K562 (cell line): ENCODE data around the gene CACNG7. TPM values are rescaled to one million over a fixed set of nuclear protein-coding genes. Genes with fewer than 3 reads are reported as not detected.

Source experiments
- ATAC-seq: fragments of 200-7000 bp; cut with Tn5 transposase; 3 replicates; pipeline ENCODE4 v1.9.1; 2020; ENCODE audit warnings: moderate library complexity
- BruUV-seq: library from RNA; stranded (reverse); fragments of 400-500 nt; replicated peaks from 2 replicates; lab custom pipeline; 2021; lab: Mats Ljungman, UMichigan
- CTCF ChIA-PET: fragments of 300-600 bp; formaldehyde crosslinking; extraction: SDS; loops from one replicate; lab custom pipeline; 2021; ENCODE audit warnings: low intra/inter-chr PET ratio; lab: Yijun Ruan, JAX
- POLR2A ChIA-PET: fragments of 300-600, 350-650 bp; sonication (Branson Sonifier 250); formaldehyde crosslinking; extraction: SDS; loops from one replicate; lab custom pipeline; 2021; ENCODE audit warnings: antibody characterized with exemption, inconsistent platforms; lab: Yijun Ruan, JAX
- DNase-seq, 4 experiments: peaks; one replicate each; pipeline versions ENCODE4 v3.0.0 to v3.0.0-alpha.2; 2011 to 2018; ENCODE audit warnings: low spot score in 3 of 4, mixed read lengths in 3 of 4; ENCODE audit errors: extremely low read depth in 1 of 4
- FAIRE-seq: peaks from 2 replicates; lab custom pipeline; 2011; peaks lifted over from hg19 to GRCh38; lab: Jason Lieb, UNC
- H2AFZ ChIP-seq: 2 replicates; pipeline ENCODE4 v1.6.0; 2011; ENCODE audit warnings: low read depth, low read length, control low read depth, inconsistent platforms
- H3K27ac ChIP-seq: fragments of 200-600 bp; 3 replicates; pipeline ENCODE4 v1.8.0; 2011; ENCODE audit warnings: low read depth, mild to moderate bottlenecking, control low read depth, inconsistent platforms, low read length, moderate library complexity, mixed read lengths; ENCODE audit errors: extremely low read depth
- H3K27me3 ChIP-seq, 2 experiments: fragments of 300-600 bp in 1 of 2; 2 replicates in 1 of 2; 3 replicates in 1 of 2; pipeline versions ENCODE4 v1.6.0 to v1.8.0; 2011; ENCODE audit warnings: inconsistent platforms in 2 of 2, low read length in 2 of 2, mild to moderate bottlenecking in 1 of 2, mixed read lengths in 1 of 2, moderate library complexity in 1 of 2; ENCODE audit not compliant: control insufficient read depth in 2 of 2, insufficient read depth in 2 of 2
- H3K36me3 ChIP-seq: fragments of 300-600 bp; 3 replicates; pipeline ENCODE4 v1.8.0; 2011; ENCODE audit warnings: mild to moderate bottlenecking, low read length, inconsistent platforms; ENCODE audit not compliant: control insufficient read depth, insufficient read depth
- H3K4me1 ChIP-seq, 2 experiments: fragments of 200-600 bp in 1 of 2; replicated peaks in 1 of 2; 2 replicates in 1 of 2; 3 replicates in 1 of 2; pipeline versions ENCODE4 v1.5.1 to v1.8.0; 2011; ENCODE audit warnings: inconsistent platforms in 2 of 2, low read length in 2 of 2, mild to moderate bottlenecking in 1 of 2, mixed read lengths in 1 of 2, moderate library complexity in 1 of 2; ENCODE audit not compliant: control insufficient read depth in 2 of 2, insufficient read depth in 2 of 2
- H3K4me2 ChIP-seq: 2 replicates; pipeline ENCODE4 v1.6.1; 2011; ENCODE audit warnings: low read length, control low read depth, inconsistent platforms, mixed read lengths; ENCODE audit not compliant: insufficient read depth
- H3K4me3 ChIP-seq: fragments of 200-600 bp; sonication (generic), shearing (Covaris generic); 2 replicates; pipeline ENCODE4 v1.5.1; 2016; ENCODE audit warnings: control low read depth, inconsistent platforms
- H3K79me2 ChIP-seq: fragments of 200-600 bp; 3 replicates; pipeline ENCODE4 v1.8.0; 2011; ENCODE audit warnings: low read length, inconsistent platforms; ENCODE audit not compliant: control insufficient read depth, insufficient read depth
- H3K9ac ChIP-seq, 2 experiments: 2 replicates each; pipeline versions ENCODE4 v1.6.0 to v1.6.1; 2011; ENCODE audit warnings: low read depth in 2 of 2, low read length in 2 of 2, control low read depth in 1 of 2, inconsistent platforms in 1 of 2, mild to moderate bottlenecking in 1 of 2, mixed read lengths in 1 of 2; ENCODE audit not compliant: insufficient read depth in 1 of 2
- H3K9me1 ChIP-seq: one replicate; pipeline ENCODE4 v1.6.0; 2011; ENCODE audit warnings: inconsistent platforms, mild to moderate bottlenecking, low read length, moderate library complexity; ENCODE audit not compliant: control insufficient read depth, insufficient read depth
- H3K9me3 ChIP-seq: replicated peaks from 2 replicates; pipeline ENCODE4 v1.5.1; 2011; ENCODE audit warnings: low read depth, low read length, inconsistent platforms; ENCODE audit not compliant: control insufficient read depth, insufficient read depth
- H4K20me1 ChIP-seq: replicated peaks from 2 replicates; pipeline ENCODE4 v1.6.1; 2011; ENCODE audit warnings: low read length, inconsistent platforms, mixed read lengths; ENCODE audit not compliant: control insufficient read depth, insufficient read depth
- CBX3 ChIP-seq, 2 experiments: IDR thresholded peaks; 1 replicate in 1 of 2; 2 replicates in 1 of 2; pipeline ENCODE4 v1.6.1; 2012; ENCODE audit warnings: inconsistent platforms in 2 of 2, low read length in 2 of 2, borderline replicate concordance in 1 of 2, control low read depth in 1 of 2
- EGR1 ChIP-seq: fragments of 450-650 bp; conservative IDR thresholded peaks from 2 replicates; pipeline ENCODE4 v1.6.1; 2017; ENCODE audit warnings: mild to moderate bottlenecking
- HDAC2 ChIP-seq: fragments of 450-650 bp; IDR thresholded peaks from 2 replicates; pipeline ENCODE4 v1.6.1; 2016; ENCODE audit warnings: mild to moderate bottlenecking
- HMBOX1 ChIP-seq: sonication (generic); IDR thresholded peaks from 2 replicates; pipeline ENCODE4 v1.6.1; 2016
- HMG20A ChIP-seq: fragments of 450-650 bp; formaldehyde crosslinking; conservative IDR thresholded peaks from 2 replicates; pipeline ENCODE4 v1.4.0; 2020; ENCODE audit warnings: mild to moderate bottlenecking, mixed read lengths
- KAT7 ChIP-seq: sonication (generic); formaldehyde crosslinking; IDR thresholded peaks from 2 replicates; pipeline ENCODE4 v1.8.0; 2022; ENCODE audit warnings: missing genetic modification reagents, mild to moderate bottlenecking, borderline replicate concordance
- KDM1A ChIP-seq, 2 experiments: fragments of 450-650 bp; IDR thresholded peaks; 2 replicates each; pipeline ENCODE4 v1.6.1; 2016; ENCODE audit warnings: mild to moderate bottlenecking in 2 of 2
- NUFIP1 ChIP-seq: fragments of 450-650 bp; IDR thresholded peaks from 2 replicates; pipeline ENCODE4 v1.6.1; 2018; ENCODE audit not compliant: partially characterized antibody
- PBX2 ChIP-seq, 2 experiments: IDR thresholded peaks in 1 of 2; conservative IDR thresholded peaks in 1 of 2; 2 replicates each; pipeline ENCODE4 v1.6.1; 2016; ENCODE audit warnings: low read depth in 2 of 2, mild to moderate bottlenecking in 1 of 2, missing compliant biosample characterization in 1 of 2, missing genetic modification characterization in 1 of 2, moderate library complexity in 1 of 2
- USF2 ChIP-seq: sonication (generic); formaldehyde crosslinking; IDR thresholded peaks from 2 replicates; pipeline ENCODE4 v1.5.0; 2020; ENCODE audit warnings: missing genetic modification reagents
- ZFP36 ChIP-seq: fragments of 150-350 bp; IDR thresholded peaks from 2 replicates; pipeline ENCODE4 v1.6.1; 2018; ENCODE audit warnings: low read length, low read depth; ENCODE audit not compliant: partially characterized antibody
- ZHX1 ChIP-seq: fragments of 150-350 bp; conservative IDR thresholded peaks from 2 replicates; pipeline ENCODE4 v1.6.1; 2014; ENCODE audit warnings: low read length
- ZNF41 ChIP-seq: fragments of 250-450 bp; sonication (Bioruptor Pico); conservative IDR thresholded peaks from 2 replicates; pipeline ENCODE4 v1.4.0; 2020; ENCODE audit warnings: mild to moderate bottlenecking
- WGBS: fragments of 100-300 bp; shearing (Covaris generic); methylation state at CpG from one replicate; pipeline ENCODE4 v1.1.6; 2016; ENCODE audit warnings: low coverage, mixed read lengths; ENCODE audit not compliant: insufficient coverage; ENCODE audit errors: missing lambda C conversion rate; 5-methylcytosine and 5-hydroxymethylcytosine counted together
- in situ Hi-C: fragments of 300-500 bp; cut with MboI; formaldehyde crosslinking; loops from 4 replicates; pipeline ENCODE4 v1.15.0; 2018; ENCODE audit warnings: inconsistent platforms, mixed read lengths
- intact Hi-C: fragments of 100-400 bp; cut with micrococcal nuclease; formaldehyde crosslinking; loops from 2 replicates; pipeline ENCODE4 v1.14.2; 2022
- polyA plus RNA-seq, 8 experiments: library from polyadenylated mRNA; depleted of rRNA in 4 of 8; stranded (reverse) in 5 of 8; unstranded in 3 of 8; fragments of >200 nt; fragmentation: Nextera tagmentation in 2 of 8; fragmentation: Illumina TruSeq in 1 of 8; extraction: Ambion mirVana in 2 of 8; extraction: Trizol in 1 of 8; gene quantifications; 2 replicates each; pipeline versions ENCODE4 v1.2.1 to v1.2.3, GENCODE V29; 2011 to 2014; ENCODE audit warnings: inconsistent platforms in 1 of 8, missing spikeins in 1 of 8
- total RNA-seq, 7 experiments: library from RNA; depleted of rRNA in 6 of 7; stranded (reverse); fragments of >200 nt in 6 of 7; fragmentation: Illumina TruSeq in 2 of 7; extraction: Trizol in 2 of 7; gene quantifications; 2 replicates each; pipeline versions ENCODE4 v1.2.1 to v1.2.3, GENCODE V29; 2011 to 2021; ENCODE audit warnings: low replicate concordance in 1 of 7
- TF ChIP-seq, protein P1 (sequence below): fragments of 450-650 bp; formaldehyde crosslinking; conservative IDR thresholded peaks from 2 replicates; pipeline ENCODE4 v1.4.0; 2022; ENCODE audit warnings: mild to moderate bottlenecking, missing genetic modification characterization

CACNG7 gene
- total and polyA plus RNA-seq, 9 of the 15 experiments (the other 6 are each of a cell fraction or from before 2014, with no cell fraction given): not detected

DNA sequence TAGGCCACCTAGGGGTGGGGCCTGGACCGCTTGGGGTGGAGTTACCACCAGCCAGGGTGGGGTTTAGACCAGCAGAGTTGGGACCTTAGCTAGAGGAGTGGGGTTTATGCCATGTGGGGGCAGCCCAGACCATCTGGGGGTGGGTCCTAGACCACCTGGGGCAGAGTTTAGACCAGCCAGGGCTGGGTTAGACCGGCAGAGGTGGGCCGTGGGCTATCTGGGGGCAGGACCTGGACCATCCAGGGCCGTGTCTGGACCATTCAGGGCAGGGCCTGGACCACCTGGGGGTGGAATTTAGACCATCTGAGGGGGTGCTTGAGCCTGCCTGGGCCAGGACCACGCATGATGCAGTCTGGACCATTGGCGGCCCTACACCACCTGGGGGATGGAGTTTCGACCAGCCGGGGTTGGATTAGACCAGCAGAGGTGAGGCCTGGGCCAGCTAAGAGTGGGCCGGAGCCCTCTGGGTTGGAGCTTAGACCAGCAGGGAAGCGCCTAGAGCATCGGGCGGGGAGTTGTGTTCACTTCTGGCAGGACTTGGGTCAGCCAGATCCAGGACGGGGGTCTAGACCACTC lies 72.4 kb downstream of the CACNG7 start:
- no TSS peak for BruUV-seq
- WGBS: 47% methylated on average over 12 of the region's 13 CpGs
- H4K20me1 ChIP-seq: no peaks in the 10 kb centered on the region; the same call in 1 of the 2 replicates
- no peak overlapping the region for H3K4me3 ChIP-seq
- no peaks in the 10 kb centered on the region for H3K36me3 ChIP-seq
- no peak overlapping the region for H3K27ac ChIP-seq
- intact Hi-C loops: no loop called here
- H3K9me1 ChIP-seq: no peaks in the 10 kb centered on the region
- no peaks in the 10 kb centered on the region for H3K79me2 ChIP-seq
- no peaks in the 10 kb centered on the region for H3K9me3 ChIP-seq
- no peak overlapping the region for H2AFZ ChIP-seq
- ATAC-seq (no peak), FAIRE-seq (no peak), DNase-seq (no peak)
- no peak overlapping the region for H3K9ac ChIP-seq
- POLR2A ChIA-PET: no interaction called here
- in situ Hi-C loops: no loop called here
- CTCF ChIA-PET: no interaction called here
- peaks cover 2 to 24% of the 10 kb centered on the region in 2 experiments; a peak in 2 of 5 replicates for H3K4me1 ChIP-seq
- H3K27me3 ChIP-seq: peaks cover 6 to 22% of the 10 kb centered on the region in 2 experiments; a peak in 4 of 5 replicates
- no peak overlapping the region for H3K4me2 ChIP-seq
- TF ChIP-seq ZFP36 (no peak), PBX2 (CRISPR knock-in tag; IDR thresholded peaks at IDR 0.05; ENCODE audit: low read depth) (no peak), PBX2 (tag; conservative IDR thresholded peaks at IDR 0.05; ENCODE audit: low read depth) (no peak), HMBOX1 (no peak), EGR1 (no peak), HDAC2 (no peak), KAT7 (CRISPR knock-in tag) (no peak), ZHX1 (no peak), HMG20A (no peak), NUFIP1 (no peak), KDM1A (IDR thresholded peaks at IDR 0.05) (no peak), CBX3 (IDR thresholded peaks at IDR 0.05; ENCODE audit: borderline replicate concordance in 1 of 2, low read length in 2 of 2) (no peak), ZNF41 (no peak), USF2 (CRISPR knock-in tag) (no peak)
- TF ChIP-seq, protein P1, sequence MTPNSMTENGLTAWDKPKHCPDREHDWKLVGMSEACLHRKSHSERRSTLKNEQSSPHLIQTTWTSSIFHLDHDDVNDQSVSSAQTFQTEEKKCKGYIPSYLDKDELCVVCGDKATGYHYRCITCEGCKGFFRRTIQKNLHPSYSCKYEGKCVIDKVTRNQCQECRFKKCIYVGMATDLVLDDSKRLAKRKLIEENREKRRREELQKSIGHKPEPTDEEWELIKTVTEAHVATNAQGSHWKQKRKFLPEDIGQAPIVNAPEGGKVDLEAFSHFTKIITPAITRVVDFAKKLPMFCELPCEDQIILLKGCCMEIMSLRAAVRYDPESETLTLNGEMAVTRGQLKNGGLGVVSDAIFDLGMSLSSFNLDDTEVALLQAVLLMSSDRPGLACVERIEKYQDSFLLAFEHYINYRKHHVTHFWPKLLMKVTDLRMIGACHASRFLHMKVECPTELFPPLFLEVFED (CRISPR knock-in tag): no peak
